HG03460 (cell line): Measurements from ENCODE around the gene MAP2K3.

Experiments used
- ATAC-seq: cut with Tn5 transposase; IDR thresholded peaks from one replicate; pipeline ENCODE4 v1.9.1; 2021; ENCODE audit not compliant: unreplicated experiment

Gene MAP2K3

DNA sequence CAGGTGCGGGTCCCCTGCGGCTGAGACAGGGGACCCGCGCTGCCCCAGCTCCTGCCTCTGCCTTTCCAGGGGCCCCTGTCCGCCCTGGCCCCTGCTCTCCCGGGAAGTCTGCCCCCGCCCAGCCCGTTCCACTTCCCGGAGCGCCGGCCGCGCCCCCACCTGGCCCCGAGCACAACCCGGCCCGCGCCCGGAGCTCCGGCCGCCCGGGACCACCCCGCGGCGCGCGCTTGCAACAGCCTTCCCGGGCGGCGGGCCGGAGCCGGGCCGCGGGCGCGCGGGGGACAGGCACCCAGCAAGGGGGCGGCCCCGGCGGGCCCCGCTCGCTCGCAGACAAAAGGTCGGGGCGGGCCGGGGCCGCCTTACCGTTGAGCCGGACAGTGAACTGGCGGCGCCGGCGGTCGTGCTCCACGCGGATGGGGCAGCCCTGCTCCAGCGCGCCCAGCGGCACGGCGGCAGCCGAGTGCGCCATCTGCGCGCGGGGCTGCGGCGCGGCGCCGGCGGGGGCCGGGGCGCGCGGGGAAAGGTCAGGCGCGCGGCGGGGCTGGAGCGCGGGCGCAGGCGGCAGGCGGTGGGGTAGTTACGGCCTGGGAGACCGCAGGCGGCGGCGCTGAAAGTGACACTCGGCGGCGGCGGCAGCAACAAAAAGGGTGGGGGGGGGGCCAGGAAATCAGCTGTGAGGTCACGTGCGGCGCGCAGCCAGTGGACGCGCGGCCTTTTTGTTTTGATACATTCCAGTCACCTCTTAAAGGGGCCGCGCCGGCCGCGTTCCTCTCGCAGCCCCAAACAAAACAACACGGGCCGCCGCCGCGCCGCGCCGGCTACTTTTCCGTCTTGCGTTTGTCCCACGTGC lies 31.5 kb upstream of the MAP2K3 start, which contains the start of gene NATD1:
Gene NATD1, minus strand, starts transcription at position 615 of the 850 bp plus-strand sequence. Its CDS starts 146 bp downstream, at position 469.
- ATAC-seq: peak; percentile 82

GRCh38 chr17:21253646-21254441 lies 30.7 kb upstream of the MAP2K3 start:
- ATAC-seq: no peak

DNA sequence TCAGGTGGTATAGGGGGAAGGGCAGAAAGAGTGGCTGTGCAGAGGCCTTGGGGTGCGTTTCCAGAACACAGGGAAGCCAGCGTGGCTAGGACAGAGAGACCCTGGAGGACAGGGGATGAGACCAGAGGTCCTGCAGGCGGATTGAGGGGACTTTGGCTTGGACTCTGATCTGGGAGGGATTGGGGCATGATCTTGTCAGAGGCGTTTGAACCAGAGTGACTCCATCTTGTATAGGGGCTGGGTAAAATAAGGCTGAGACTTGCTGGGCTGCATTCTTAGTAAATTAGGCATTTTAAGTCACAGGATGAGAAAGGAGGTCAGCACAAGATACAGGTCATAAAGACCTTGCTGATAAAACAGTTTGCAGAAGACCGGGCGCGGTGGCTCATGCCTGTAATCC lies 25.9 kb upstream of the MAP2K3 start:
- no peak for ATAC-seq

- ATAC-seq: no peak
These were observed 22.1 kb upstream of the MAP2K3 start for GRCh38 chr17:21262259-21262993.

- ATAC-seq: no peak
These were observed 21.1 kb upstream of the MAP2K3 start for GRCh38 chr17:21263376-21263775.

GRCh38 chr17:21268596-21269188 lies 15.8 kb upstream of the MAP2K3 start:
- ATAC-seq: no peak

GRCh38 chr17:21269394-21269793 lies 15.1 kb upstream of the MAP2K3 start:
- ATAC-seq: no peak

DNA sequence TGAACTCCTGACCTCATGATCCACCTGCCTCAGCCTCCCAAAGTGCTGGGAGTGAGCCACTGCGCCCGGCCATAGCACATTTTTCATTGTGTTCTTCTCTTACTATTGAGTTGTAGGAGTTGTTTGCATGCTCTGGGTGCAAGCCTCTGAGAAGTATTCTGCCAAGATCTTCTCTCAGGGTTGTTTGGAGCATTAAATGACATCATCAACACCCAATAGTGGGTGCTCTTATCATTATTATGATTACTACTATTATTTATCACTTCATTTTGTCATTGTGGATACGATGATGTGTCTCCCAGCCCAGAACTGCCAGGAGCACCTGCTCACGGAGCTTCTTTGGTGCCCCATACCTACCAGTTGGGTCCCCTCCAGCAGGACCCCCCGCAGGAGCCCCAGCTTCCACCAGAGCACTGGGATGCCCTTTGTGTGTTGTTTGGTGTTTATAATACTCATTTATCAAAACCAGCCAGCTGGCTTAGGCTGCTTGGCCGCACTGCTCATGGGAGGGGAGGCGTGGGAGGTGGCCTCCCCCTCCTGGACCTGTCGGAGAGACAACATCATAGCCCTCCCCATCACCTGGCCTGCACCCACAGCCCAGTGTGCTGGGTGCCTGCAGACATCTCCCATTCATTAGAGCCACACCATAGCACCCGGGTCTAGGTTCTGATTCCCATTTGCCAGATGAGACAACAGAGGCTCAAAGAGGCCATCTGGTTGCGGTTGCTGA lies 12.9 kb upstream of the MAP2K3 start:
- ATAC-seq: no peak

GRCh38 chr17:21272250-21272649 lies 12.3 kb upstream of the MAP2K3 start:
- no peak for ATAC-seq

GRCh38 chr17:21272881-21273792 lies 11.4 kb upstream of the MAP2K3 start:
- ATAC-seq: no peak

DNA sequence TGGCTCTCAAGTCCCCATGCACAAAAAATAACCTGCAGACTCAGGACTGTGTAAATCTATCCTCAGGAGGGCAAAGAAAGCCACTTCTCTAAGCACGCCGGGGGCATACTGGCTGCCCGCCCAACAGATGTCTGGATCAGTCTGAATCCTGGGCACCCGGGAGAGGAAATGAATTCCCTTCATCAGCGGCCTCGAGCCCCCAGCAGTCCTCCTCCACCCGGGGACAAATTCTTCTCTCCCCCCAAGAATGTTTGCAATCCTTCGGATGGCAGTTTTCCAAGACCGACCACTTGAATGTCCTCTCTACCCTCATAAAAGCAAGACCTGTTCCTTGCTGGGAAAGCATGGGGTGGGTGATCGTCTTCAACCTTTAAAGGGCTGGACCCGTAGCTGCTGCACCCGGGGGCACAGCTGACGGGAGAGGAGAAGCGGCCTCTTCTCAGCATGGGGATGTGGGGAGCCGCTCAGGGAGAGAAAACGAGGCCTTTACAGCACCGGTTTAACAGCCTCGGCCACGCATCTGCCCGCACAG lies 9.4 kb upstream of the MAP2K3 start:
- no peak for ATAC-seq

DNA sequence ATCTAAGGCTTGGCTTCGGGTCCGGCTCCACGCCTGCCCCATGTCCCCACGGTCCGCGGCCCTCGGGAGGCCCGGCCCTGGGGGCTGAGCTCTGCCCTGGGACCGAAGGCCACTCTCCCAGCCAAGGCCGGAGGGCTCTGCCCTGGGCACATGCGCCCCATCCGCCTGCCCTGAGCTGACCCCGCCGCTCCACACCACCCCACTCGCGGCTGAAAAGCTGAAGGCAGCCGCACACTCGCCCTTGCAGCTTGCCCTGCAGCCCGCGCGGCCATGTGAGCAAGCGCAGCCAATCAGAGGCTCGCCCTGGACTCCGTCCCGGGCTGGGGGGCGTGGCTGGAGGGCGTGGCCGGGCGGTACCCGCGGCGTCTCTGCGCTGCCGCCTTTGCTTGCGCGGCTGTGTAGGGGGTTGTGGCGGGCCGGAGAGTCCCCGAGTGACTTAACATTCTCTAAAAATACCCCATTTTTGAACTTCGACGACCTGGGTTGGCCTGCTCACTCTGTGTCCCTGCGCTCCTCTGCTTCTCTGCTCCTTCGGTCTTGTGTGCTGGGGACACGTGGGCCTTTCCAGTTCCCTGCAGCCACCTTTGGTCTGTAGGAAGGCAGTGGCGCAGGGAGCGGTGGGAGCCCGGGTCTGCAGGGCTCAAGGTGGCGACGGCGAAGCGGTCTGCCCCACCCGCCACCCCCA lies 8.8 kb upstream of the MAP2K3 start:
- ATAC-seq: peak; percentile 90

- no peak for ATAC-seq
These were observed 8.3 kb upstream of the MAP2K3 start for GRCh38 chr17:21276264-21276588.

GRCh38 chr17:21277332-21277731 lies 7.2 kb upstream of the MAP2K3 start:
- no peak for ATAC-seq

- no peak for ATAC-seq
These were observed 5.9 kb upstream of the MAP2K3 start for GRCh38 chr17:21278450-21279197.

- no peak for ATAC-seq
These were observed 5.3 kb upstream of the MAP2K3 start for GRCh38 chr17:21279198-21279535.

GRCh38 chr17:21279582-21279981 lies 4.9 kb upstream of the MAP2K3 start:
- no peak for ATAC-seq

DNA sequence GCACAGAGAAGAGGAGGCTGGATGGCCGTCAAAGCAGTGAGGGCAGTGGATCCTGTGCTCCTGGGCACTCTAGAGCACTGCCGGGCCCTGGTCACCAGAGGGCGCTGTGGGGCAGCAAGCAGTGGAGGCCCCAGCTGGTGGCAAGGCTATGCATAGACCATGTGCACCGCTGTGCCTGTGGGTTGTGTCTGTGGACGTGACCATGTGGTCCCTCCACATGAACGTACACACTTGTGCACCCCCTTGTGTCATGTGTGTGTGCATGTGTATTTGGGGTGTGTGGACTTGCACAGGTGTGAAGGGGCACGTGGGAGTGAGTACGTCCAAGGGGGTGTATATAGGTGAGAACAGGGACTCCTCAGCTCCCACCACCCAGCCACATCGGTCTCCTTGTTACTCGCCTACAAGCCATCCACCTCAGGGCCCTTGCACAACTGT lies 4.4 kb upstream of the MAP2K3 start:
- peak; percentile 38 for ATAC-seq
